ENCODE results near the gene UTS2.

- no peak for TF ChIP-seq CTCF (IDR thresholded peaks at IDR 0.05; ENCODE audit: low read depth, low read length, missing input control)
- TF ChIP-seq REST (IDR thresholded peaks at IDR 0.05), result no peak
- TF ChIP-seq ATF3 (IDR thresholded peaks at IDR 0.05), result no peak
Measured at GRCh38 chr1:7885513-7886404, 32.9 kb upstream of the UTS2 start.

All from liver (tissue), 3 donors.